Measurements from ENCODE around the gene DNALI1. TPM values are rescaled to one million over a fixed set of nuclear protein-coding genes. Genes with fewer than 3 reads are reported as not detected.

Gene DNALI1
- total and polyA plus RNA-seq, 3 experiments from 2014 or later: 0.09 TPM; not detected in 2

Other genes with a start within 250 kb of the DNALI1 start
- gene ZC3H12A, start 82.4 kb upstream of the DNALI1 start, total RNA-seq: 10 to 100 TPM; 32.7 to 33.8 TPM
- 11.6 TPM for gene ZC3H12A, start 82.4 kb upstream of the DNALI1 start, polyA plus RNA-seq
- gene MEAF6, start 42.2 kb upstream of the DNALI1 start, total RNA-seq: 100 to 1,000 TPM; 102 to 113 TPM
- 163 TPM for gene MEAF6, start 42.2 kb upstream of the DNALI1 start, polyA plus RNA-seq
- gene SNIP1, start 2.6 kb upstream of the DNALI1 start, total RNA-seq: 10 to 100 TPM; 23.4 to 25.8 TPM
- gene SNIP1, start 2.6 kb upstream of the DNALI1 start, polyA plus RNA-seq: 6.3 TPM
- 10 to 100 TPM; 83.4 to 85.3 TPM for gene GNL2, start 39.0 kb downstream of the DNALI1 start, total RNA-seq
- gene GNL2, start 39.0 kb downstream of the DNALI1 start, polyA plus RNA-seq: 53.4 TPM
- not detected for gene RSPO1, start 78.0 kb downstream of the DNALI1 start, total RNA-seq
- not detected for gene RSPO1, start 78.0 kb downstream of the DNALI1 start, polyA plus RNA-seq
- gene CDCA8, start 135.6 kb downstream of the DNALI1 start, total RNA-seq: 10 to 100 TPM; 37.4 to 39.6 TPM
- gene CDCA8, start 135.6 kb downstream of the DNALI1 start, polyA plus RNA-seq: 2.4 TPM
- gene EPHA10, start 208.2 kb downstream of the DNALI1 start, total RNA-seq: under 1 TPM in 1 of 2 experiments, not detected in 1; 0.04 TPM
- gene EPHA10, start 208.2 kb downstream of the DNALI1 start, polyA plus RNA-seq: not detected
- gene MANEAL, start 236.9 kb downstream of the DNALI1 start, total RNA-seq: 1 to 10 TPM; 8.0 to 9.0 TPM
- 4.0 TPM for gene MANEAL, start 236.9 kb downstream of the DNALI1 start, polyA plus RNA-seq

Data from CD8-positive, alpha-beta memory T cell (primary cell).